Uterus (tissue), 2 donors: ENCODE results near the gene TMEM250.

Source experiments
- CTCF ChIP-seq, 4 experiments: fragments of 200-600 bp in 2 of 4; fragments of 450-650 bp in 2 of 4; sonication (generic) in 2 of 4; IDR thresholded peaks; one replicate each; pipeline ENCODE4 v1.5.1; 2016 to 2019; ENCODE audit warnings: antibody characterized with exemption in 4 of 4, mild to moderate bottlenecking in 2 of 4, moderate library complexity in 1 of 4
- POLR2A ChIP-seq, 2 donors: fragments of 450-650 bp; IDR thresholded peaks; one replicate each; pipeline ENCODE4 v1.6.1; 2016; ENCODE audit warnings: antibody characterized with exemption in 2 of 2, mild to moderate bottlenecking in 1 of 2, moderate library complexity in 1 of 2

- TF ChIP-seq CTCF (IDR thresholded peaks at IDR 0.05) (no peak), POLR2A (IDR thresholded peaks at IDR 0.05) (no peak)
These were observed 9.9 kb downstream of the TMEM250 start for GRCh38 chr9:136108648-136109266.
